Femur (tissue), 1 donor: ENCODE results near the gene ARVCF.

Source experiments
- DNase-seq: peaks from one replicate; pipeline ENCODE4 v3.0.0-alpha.2; 2017

ARVCF gene

GRCh38 chr22:20015187-20015625 lies 1.4 kb downstream of the ARVCF start:
- peak; percentile 19 for DNase-seq

DNA sequence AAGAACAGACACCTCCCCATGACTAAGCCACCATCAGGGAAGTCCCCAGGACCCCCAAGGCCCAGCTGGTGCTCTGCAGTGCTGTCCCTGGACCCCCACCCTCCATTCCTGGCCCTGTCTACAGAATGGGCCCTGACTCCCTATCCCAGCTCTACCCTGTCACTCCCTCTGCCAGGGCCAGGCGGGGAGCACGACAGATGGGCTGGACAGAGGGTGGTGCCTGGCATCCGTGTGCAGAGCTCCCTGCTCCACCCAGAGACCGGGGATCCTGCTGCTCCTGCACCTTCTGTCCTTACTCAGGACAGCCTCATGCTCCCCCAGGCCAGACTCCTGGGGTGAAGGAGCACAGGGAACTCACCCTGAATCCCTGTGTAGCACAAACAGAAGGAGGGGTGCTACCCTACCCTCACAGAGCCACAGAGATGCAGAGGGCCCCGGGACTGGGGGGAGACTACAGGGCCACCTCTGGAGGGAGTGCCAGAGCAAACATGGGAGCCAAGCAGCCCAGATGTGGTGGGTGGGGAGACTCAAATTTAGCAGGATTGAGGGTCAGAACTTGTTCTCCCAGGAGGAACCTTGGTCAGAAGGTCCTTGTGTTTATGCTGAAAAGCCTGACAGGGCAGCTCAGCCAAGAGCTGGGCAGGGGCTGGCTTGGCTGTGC lies 2.0 kb downstream of the ARVCF start:
- DNase-seq: peak; percentile 29

DNA sequence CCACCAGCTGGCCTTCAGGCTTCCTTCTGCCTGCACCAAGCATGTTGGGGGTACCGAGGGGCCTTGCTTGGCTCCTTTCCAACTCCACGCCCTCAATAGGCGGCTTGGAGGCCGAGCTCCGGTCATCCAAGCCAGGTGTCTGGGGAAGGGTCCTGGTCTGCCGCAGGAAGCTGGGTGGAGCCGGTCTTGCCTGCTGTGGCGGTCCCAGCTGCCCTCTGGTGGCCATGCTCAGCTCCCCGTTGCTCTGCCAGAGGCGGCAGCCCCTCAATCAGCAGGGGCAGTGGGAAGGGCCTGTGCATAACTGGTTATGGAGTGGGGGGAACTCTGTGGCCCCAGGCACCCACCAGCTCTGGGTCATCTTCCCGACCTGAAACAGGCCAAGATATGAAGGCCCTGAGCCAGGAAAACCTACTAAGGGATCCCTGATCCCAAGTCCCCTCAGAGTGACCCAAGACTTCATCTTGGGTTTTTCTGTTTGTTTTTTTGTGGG lies 3.2 kb downstream of the ARVCF start:
- DNase-seq: peak; percentile 86

DNA sequence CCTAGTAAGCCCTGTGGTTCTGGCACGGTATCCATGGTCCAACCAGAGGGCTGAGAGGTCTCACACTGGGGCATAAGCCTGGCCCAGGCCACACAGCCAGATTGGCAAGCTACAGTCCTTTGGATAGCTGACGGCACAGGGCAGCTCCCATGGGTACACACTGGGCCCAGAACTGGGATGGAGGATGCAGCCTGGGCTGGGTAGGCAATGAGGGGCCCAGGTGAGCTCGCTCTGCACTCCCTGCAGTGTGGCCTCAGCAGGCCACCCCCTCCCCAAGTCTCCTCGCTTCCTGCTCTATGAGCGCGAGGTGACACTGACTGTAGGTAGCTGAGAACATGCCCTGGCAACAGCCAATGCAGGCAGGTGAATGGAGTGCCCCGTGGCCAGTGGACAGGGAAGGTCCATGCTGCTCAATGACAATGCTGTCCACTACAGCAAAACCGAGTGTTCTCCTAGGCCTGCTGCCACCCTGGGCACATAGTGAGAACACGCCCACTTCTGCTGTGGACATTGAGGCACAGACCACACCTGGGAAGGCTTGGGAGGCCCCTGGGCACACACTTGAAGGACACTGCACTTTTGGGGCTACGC lies 3.8 kb downstream of the ARVCF start:
- no peak for DNase-seq

DNA sequence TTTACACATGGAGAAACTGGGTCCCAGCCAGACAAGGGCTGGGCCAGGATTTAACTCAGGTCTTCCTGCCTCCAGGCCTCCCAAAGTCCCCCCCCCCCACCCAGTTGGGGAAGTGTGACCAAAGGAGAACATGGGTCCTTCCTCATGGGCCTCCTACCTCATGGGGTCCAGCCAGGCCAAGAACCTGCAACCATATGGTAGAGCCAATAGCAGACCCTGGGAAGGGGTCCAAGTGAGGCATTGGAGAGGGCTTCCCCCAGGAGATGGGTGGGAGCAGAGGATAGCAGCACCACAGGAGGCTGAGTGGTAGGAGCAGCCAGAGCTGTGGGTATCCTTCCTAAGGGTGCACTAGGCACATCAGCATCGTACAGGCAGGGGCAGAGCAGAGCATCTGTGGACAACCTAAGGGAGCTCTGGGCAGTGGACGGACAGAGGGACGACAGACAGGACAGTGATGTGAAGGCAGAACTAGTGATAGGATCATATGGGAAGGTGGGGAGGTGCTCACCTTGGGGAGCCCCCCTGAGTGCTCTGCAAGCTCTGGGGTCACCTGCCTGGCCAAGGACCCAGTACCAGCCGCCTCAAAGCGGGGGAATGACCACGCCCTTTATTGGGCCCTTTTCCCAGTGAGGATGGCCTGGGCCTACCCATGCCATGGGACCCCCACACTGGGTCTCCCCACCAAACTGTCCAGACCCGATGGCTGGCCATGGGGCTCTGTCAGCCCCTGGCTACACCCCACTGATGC lies 4.5 kb downstream of the ARVCF start:
- DNase-seq: peak; percentile 21

GRCh38 chr22:20011123-20011992 lies 5.3 kb downstream of the ARVCF start:
- DNase-seq: peak; percentile 21

DNA sequence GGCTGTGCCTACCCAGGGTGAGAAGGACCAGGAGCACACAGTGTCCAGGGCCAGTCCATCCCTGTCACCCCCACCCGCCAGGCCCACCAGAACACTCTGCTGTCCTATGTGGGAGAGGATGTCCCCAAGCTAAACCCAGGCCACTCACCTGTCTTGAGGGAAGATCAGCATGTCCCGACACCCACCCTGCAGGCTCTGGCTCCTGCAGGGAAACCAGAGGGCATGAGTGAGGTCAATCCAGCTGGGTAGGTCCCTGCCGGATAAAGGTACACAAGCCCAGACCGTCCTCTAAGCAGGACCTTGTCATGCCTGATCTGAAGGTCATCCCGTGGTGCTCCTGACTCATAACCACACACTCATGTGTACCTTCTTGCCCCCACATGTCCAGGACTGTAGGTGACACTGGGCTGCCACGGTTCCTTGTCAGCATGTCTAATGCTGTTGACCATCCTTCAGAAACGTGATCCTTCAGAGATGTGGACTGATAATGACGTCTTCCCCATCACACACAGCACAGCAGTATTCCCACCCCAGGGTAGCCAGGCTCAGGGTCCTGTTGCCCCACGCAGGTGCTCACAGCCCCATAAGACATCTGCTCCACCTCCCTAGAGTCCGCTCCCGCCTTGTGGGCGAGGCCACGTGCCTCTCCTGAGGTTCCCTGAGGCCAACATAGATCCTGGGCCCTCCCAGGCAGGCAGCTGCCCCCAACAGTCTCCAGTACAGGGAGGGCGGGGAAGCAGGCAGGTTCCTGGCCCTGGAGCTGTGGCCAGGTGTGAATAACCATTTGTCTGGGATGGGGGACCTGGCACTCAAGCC lies 6.1 kb downstream of the ARVCF start:
- peak; percentile 11 for DNase-seq

GRCh38 chr22:20009582-20010306 lies 6.9 kb downstream of the ARVCF start:
- no peak for DNase-seq

GRCh38 chr22:20009018-20009491 lies 7.6 kb downstream of the ARVCF start:
- DNase-seq: peak; percentile 13

DNA sequence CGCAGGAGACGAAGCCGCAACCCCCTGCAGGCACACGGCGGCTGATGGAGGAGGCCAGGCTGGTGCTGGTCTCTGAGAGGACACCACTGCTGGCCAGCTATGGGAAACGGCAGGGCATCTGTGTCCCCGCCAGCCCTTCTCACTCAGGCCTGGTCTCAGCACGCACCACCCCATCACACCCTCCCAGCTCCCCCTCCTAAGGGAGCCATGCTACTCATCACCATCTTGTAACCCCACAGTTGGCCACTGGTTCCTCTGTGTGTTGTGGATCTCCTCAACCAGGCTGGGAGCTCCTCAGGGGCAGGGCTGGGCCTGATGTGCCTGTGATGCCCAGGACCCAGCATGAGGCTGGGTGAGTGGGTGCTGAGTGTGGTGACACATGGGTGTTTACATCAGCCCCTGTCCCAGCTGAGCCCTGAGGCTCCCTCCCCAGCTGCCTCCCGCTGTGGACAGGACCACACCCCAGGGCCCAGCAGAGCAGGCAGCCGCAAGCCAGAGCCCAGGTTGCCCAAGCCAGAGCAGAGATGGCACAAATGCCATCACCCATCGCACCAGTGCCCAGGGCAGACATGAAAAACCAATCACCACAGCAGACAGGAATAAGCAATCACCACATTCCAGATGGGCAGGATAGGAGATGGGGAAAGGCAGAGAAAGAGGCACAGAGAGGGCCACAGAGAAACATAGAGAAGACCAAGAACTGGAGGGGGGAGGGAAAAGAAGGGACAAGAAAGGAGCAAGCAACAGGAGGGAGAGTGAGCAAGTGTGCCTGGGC lies 8.2 kb downstream of the ARVCF start:
- peak; percentile 18 for DNase-seq

- no peak for DNase-seq
Measured at GRCh38 chr22:20004464-20004863, 12.2 kb downstream of the ARVCF start.

GRCh38 chr22:20003304-20003703 lies 13.3 kb downstream of the ARVCF start:
- no peak for DNase-seq

DNA sequence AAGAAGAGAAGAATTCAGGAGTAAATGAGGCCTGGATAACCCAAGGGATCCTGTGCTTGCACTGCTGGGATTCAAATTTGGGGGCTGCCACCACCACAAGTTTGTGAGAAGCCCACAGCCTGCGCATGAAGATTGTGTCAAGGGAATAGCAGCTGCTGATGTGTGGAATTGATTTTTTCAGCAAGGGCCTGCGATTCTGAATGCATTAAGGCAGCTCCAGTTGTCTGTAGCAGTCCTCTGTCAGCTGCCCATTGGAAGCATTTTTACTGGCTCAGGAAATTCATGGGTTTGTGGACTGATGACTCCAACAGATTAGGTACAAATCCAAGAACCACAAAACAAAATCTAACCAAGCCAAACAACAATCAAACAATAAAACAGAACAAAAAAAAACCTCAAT lies 14.0 kb downstream of the ARVCF start:
- peak; percentile 38 for DNase-seq

- DNase-seq: no peak
Measured at GRCh38 chr22:20002128-20002527, 14.5 kb downstream of the ARVCF start.

GRCh38 chr22:20001082-20001638 lies 15.5 kb downstream of the ARVCF start:
- DNase-seq: peak; percentile 24

DNA sequence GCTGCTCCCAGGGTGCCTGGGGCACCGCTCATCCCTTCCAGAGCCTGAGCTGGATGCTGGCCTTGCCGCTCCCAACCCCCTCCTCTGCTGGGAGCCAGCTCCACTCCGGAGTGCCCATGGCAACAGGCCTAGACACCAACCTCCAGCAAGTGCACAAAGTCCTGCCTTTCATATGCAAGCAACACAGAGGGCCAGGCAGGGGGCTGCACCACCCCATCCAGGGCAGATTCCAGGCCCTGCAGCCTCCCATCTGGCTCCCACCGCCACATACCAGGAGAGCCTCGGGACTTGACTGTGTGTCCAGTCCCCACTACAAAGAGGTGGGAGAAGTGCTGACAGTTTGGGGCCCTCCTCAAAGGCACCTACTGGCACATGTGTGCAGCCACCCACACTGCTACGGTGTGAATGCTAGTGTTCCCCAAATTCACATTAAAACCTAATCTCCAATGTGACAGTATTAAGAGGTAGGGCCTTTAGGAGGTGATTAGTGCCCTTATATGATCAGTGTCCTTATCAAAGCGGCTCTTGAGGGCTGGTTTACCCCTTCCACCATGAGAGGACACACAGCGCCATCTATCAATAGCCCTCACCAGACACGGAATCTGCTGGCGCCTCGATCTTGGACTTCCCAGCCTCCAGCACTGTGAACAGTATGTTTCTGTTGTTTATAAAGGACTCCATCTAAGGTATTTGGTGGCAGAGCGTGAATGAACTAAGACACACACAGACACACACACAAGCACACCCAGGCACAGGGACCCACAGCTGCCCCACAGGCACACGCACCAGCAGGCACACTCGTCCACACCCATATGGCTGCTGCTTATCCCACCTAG lies 16.2 kb downstream of the ARVCF start:
- DNase-seq: peak; percentile 44

DNA sequence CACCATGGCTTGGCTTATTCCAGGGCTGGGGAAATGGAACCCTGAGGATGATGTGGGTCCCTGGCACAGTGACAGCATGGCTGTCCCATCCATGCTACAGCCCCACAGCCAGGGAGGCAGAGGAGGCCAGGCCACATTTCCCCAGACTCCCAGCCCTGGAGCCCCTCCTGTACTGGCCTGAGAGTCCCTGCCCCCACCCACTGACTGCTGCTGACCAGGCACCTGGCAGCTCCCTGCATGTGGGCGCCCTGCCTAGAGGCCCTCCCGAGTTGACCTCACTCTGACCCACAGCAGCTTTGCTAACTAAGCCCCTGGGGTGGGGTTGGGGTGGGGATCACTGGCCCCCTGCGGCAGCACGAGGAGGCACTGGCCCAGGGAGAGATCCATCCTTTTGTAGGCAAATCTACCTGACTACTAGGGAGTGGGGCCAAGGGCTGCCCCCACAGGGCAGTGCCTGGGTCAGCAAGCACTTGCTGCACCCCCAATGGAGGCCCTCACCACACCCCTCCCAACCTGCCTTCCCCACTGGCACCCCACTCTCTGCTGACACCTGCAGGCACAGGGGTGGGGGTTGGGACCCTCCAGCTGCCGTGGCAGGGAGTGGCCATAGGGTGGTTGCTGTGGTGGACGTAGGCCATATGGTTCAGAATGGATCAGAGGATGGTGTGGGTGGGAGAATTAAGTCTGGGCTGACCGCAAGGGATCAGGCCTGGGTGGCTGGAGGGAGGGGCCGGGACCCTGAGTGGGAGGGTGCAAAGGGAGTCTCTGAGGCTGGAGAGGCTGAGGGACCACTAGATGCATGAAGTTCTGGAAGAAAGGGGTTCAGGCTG lies 17.4 kb downstream of the ARVCF start:
- DNase-seq: peak; percentile 36
